SK-N-DZ (cell line): ENCODE measurements around the gene SCNM1.
"Not testable (repeated sequence)": the region's sequence is repeated elsewhere in the genome, so short reads cannot be mapped to it uniquely, and the experiment has no call there.

ENCODE experiments used
- DNase-seq: peaks from one replicate; pipeline ENCODE4 v3.0.0-alpha.2; 2015; ENCODE audit warnings: low spot score

SCNM1 gene

DNA sequence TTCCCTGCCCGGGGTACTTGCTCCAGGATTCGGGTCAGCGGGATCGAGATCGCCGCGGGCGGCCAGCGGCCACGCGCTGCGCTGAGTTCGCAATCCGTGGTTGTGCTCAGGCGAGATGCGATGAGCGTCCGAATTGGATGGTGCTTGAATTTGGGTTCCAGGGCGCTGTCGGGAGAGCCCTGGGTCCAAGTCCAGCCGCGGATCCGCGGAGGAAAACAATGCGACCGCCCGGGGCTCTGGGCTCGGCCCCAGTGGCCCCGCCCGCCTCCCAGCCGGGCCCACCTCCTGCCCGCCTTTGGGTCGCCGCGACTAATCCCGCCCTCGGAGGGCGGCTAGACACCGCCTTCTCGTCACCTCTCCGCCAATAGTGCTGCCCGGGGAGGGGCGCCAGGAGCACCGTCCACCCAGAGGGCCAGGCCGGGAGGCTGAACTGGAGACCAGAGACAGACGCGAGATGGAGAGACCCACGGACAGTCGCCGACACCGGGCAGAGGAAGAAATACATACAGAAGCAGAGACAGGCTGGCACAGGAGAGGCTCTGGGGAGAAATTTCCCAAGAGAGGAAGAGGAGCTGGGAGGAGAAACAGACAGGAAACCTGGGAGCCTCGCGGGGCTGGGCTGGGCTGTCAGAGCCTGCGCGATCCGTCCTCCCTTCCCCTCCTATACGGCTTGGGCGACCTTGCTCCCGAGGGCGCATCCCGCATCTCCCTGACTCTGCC lies 19.4 kb upstream of the SCNM1 start, which contains the start of gene SEMA6C:
Gene SEMA6C (minus strand): TSS at position 220 of the 720 bp plus-strand sequence. CDS start 4,010 bp downstream, outside the sequence.
- peak; percentile 94 for DNase-seq

GRCh38 chr1:151147132-151147503 lies 18.8 kb upstream of the SCNM1 start:
- DNase-seq: no peak

DNA sequence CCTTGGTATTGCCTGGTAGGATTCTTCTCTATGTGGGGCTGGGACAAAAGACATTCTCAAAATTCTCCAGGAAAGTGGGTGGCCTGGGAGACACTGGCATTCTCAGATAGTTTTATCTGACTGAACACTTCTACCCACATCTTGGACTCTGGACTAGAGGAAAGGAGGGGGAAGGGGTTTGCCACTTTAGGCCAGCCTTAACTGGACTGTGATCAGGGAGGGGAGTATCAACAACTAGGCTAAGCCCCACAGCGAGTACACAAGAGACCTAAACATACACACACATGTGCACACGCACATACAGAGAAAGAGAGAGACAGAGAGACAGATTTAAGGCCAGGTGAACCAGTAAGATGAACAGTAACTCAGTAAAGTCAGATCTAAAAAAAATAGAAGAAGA lies 18.3 kb upstream of the SCNM1 start:
- DNase-seq: no peak

GRCh38 chr1:151156515-151156819 lies 9.5 kb upstream of the SCNM1 start, which contains the start of gene TNFAIP8L2:
Gene TNFAIP8L2, plus strand, starts transcription at chr1:151156649. Its CDS starts 2,049 bp downstream, at chr1:151158698.
- DNase-seq: no peak

- no peak for DNase-seq
Observed at GRCh38 chr1:151157067-151157531, 8.8 kb upstream of the SCNM1 start.

- DNase-seq: no peak
Observed at GRCh38 chr1:151158326-151158725, 7.6 kb upstream of the SCNM1 start.

- DNase-seq: no peak
Observed at GRCh38 chr1:151158751-151159251, 7.1 kb upstream of the SCNM1 start.

DNA sequence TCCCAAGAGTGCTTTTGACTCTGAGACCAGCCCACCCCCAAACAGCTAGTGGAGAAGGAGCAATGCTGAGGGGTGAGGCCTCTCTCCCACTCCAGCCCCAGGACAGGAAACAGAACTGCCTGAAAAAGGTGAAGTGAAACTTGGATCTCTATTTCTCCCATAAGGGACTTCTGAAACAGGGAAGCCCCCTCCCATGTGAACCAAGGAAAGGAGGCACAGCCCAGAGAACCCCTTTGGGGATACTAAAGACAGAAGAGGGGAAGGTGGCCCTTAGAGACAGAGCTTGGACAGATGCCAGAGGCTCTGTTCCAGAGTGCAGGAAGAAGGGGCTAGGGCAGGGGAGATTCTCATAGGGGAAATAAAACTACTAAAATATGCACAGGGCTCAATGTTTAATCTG lies 6.6 kb upstream of the SCNM1 start:
- DNase-seq: no peak

DNA sequence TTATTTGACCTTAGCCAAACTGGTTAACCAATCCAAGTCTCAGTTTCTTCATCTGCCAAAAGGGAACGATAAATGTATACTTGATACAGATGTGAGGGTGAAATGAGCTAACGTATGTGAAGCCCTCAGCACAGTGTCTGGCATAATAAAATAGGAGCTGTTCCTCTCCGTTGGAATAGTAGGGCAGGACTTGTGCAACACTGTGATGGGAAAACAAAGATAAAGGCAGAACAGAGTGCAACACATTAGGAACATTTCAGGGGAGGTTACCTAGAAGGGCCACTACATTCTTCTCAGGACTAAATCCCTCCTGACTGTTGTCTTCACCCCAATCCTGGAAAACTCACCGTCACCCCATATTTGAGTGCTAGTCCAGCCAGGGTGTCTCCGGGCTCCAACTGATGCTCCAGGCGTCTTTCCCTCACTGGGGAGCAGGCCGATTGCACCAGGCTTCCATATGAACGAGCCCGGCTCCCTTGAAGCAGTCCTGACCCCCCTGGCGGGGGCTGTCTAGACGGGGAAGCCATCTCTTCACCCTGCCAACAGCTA lies 1.1 kb upstream of the SCNM1 start:
- DNase-seq: no peak

- no peak for DNase-seq
Observed at GRCh38 chr1:151165281-151165737, 635 bp upstream of the SCNM1 start.

DNA sequence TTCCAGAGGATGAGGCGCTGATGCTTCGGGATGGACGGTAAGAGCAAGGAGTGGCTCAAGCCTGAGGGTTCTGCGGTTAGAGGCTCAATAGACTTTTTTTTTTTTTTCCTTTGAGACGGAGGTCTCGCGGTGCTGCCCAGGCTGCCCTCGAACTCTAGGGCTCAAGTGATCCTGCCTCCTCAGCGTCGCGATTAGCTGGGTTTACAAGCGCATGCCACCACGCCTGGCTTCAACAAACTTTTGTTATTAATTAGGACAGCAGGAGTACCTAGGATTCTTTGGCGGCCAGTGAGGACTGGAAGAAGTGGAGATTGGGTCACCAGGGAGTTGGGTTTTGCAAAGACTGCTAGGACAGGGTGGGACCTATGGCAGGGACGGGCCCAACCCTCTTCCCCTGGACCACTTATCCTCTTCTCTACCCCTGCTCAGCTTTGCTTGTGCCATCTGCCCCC lies 587 bp downstream of the SCNM1 start:
- DNase-seq: no peak

- DNase-seq: no peak
Observed at GRCh38 chr1:151167116-151167515, 1.2 kb downstream of the SCNM1 start.

- no peak for DNase-seq
Observed at GRCh38 chr1:151171190-151171589, 5.2 kb downstream of the SCNM1 start.

- DNase-seq: no peak
Observed at GRCh38 chr1:151175041-151175741, 9.2 kb downstream of the SCNM1 start.

GRCh38 chr1:151175863-151176262 lies 9.9 kb downstream of the SCNM1 start, which contains the start of gene TMOD4:
Gene TMOD4, minus strand, starts transcription at chr1:151175981. Its CDS starts 1,106 bp downstream, at chr1:151174875.
- DNase-seq: no peak

- no peak for DNase-seq
Observed at GRCh38 chr1:151176514-151177045, 10.6 kb downstream of the SCNM1 start.

DNA sequence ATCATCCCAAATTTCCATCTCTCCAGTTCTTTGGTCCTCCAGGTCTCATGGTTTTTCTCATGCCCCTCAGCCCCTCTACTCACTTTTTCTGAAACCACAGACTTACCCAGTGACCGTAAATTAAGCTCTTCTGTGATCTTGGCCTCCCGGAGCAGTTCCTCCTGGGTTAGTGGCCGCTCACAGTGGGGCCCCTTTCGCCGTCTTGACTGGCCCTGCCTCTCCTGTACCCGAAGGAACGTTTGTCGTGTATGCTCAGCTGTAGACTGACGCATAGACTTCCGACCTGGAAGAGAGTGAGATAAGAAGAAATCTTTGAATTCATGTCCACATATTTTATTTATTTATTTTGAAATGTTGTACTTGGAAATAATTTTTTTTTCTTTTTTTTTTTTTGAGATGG lies 18.3 kb downstream of the SCNM1 start:
- DNase-seq: no peak

DNA sequence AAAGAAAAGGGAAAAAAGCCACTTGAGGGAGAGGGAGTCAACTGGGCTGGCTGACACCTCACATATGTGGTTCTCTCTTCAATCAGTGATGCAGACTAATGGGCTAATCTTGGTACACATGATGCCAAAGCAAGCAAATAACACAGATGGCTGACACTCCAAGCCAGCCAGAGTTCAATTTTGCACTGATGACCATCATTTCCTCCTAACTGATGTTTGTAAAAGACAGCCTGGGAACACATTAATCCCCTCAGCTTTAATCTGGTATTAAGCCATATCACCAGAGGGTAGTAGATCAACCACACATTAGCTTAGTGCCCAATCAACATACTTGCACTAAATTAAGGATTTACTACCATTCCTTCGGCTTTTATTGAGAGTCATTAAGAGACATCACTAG lies 21.3 kb downstream of the SCNM1 start:
- no peak for DNase-seq

GRCh38 chr1:151188667-151189066 lies 22.7 kb downstream of the SCNM1 start:
- DNase-seq: not testable (repeated sequence)

GRCh38 chr1:151189637-151190445 lies 23.9 kb downstream of the SCNM1 start, which contains the start of gene VPS72:
Gene VPS72, minus strand, starts transcription at chr1:151190197. Its CDS starts 76 bp downstream, at chr1:151190121.
- DNase-seq: peak; percentile 96

GRCh38 chr1:151192047-151192446 lies 26.1 kb downstream of the SCNM1 start:
- no peak for DNase-seq
